Dendritic cell treated with granulocyte-macrophage colony-stimulating factor and Interleukin-4, amounts not matched to agents 40 ng/mL and 50 ng/mL, for 4 days (primary cell): Measurements from ENCODE around the gene ZC3HAV1.

ENCODE experiments used
- H3K27ac Mint-ChIP-seq: one replicate; pipeline ENCODE4 v1.8.0; 2022; ENCODE audit warnings: mild to moderate bottlenecking, mixed read lengths
- H3K27me3 Mint-ChIP-seq: one replicate; pipeline ENCODE4 v1.8.0; 2022; ENCODE audit warnings: mild to moderate bottlenecking, mixed read lengths
- H3K36me3 Mint-ChIP-seq: one replicate; pipeline ENCODE4 v1.8.0; 2022; ENCODE audit warnings: low read depth, mixed read lengths
- H3K4me1 Mint-ChIP-seq: one replicate; pipeline ENCODE4 v1.8.0; 2022; ENCODE audit warnings: low read depth, mixed read lengths
- H3K4me3 Mint-ChIP-seq: one replicate; pipeline ENCODE4 v1.8.0; 2022; ENCODE audit warnings: mild to moderate bottlenecking, moderate library complexity, mixed read lengths
- H3K9me3 Mint-ChIP-seq: one replicate; pipeline ENCODE4 v1.8.0; 2022; ENCODE audit warnings: mixed read lengths
- intact Hi-C: fragments of 100-400 bp; cut with micrococcal nuclease; formaldehyde crosslinking; loops from one replicate; pipeline ENCODE4 v1.15.0; 2022

Gene ZC3HAV1

DNA sequence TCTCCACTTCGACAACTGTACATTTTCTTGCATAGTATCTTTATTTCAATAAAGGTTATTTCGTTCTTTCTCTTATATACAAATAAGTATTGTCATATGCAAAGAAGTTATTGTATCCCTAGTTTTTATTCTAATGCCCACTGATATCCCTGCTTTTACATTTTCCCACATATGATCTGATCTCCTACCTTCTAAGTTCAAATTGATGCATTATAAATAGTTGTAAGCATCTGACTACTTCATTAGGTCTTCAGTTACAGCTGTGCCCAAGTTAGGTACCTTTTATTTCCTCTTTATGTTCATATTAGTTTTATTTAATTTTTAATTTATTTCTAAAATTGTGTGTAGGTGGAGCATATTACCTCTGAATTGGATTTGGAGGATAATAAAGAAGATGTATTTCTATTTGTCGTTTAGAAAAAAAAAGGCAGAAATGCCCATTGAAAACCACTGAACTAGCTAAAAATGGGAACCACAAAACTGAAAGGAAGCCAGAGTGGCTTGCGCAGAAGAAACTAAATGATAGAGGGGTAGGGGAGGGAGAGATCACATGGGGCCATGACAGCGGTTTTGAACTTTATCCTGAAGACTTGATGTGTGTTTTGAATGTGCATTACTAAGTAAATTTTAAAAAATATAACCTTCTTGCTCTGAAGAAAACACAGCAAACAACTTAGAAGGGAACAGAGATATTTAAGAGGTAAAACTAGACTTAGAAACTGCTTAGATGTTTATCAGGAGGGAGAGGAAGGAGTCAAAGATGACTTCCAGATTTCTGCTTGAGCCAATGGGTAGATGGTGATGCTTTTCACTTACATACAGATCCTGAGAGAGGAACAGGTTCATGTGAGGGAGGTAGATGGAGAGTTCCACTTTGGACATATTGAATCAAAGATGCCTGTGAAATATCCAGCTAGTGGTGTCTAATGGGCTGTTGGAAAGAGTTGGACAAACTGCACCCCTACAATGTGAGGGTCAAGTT, 64.4 kb downstream of the ZC3HAV1 start:
- peak overlapping the region; percentile 17 for H3K4me3 Mint-ChIP-seq
- peak overlapping the region; percentile 75 for H3K27ac Mint-ChIP-seq
- H3K9me3 Mint-ChIP-seq, result no peaks in the 10 kb centered on the region
- peaks cover 75% of the 10 kb centered on the region for H3K36me3 Mint-ChIP-seq
- H3K4me1 Mint-ChIP-seq, result peaks cover 36% of the 10 kb centered on the region
- H3K27me3 Mint-ChIP-seq, result no peaks in the 10 kb centered on the region
- intact Hi-C loops, result no loop called here

DNA sequence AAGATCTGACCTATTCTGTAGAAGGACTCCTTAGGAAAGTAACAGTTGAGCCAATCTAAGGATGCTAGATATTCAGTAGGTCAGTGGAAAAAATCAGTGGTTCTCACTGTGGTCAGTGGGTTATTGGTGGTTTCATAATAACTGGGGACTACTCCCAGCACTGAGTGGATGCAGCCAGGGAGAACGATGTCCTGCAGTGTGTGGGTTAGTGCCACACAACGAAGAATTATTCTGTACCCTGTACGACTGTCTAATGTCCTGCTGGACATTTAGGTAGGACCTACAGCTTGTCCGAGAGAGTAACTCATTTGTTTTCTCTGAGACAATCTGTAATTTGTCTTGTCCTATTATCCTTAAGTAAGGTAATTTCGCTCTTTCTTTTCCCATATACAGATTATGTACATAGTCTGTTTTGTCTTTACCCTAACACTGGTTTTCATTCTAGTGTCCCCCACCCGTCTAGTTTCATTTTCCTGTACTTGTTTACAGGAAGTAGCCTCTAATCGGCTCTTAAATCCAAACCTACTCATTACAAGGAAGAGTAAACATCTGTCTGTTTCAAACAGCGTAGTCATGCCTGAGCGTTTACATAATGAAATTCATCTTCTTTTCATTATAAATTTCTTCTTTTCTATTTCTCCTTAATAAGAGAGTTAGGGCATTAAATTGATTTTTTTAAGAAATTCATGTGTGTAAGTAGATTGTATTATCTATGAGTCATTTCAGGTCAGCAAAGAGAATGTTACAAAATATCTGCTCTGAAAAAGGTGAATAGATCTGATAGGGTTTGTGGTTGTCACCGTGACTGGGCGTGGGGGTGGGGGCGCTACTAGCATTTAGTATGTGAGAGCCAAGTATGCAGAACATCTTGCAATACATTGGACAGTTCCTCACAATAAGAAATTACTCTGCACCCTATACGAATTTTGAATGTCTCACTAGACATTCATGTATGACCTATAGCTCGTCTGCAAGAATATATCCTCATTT, 65.4 kb downstream of the ZC3HAV1 start:
- H3K27ac Mint-ChIP-seq, result no peak overlapping the region
- peaks cover 36% of the 10 kb centered on the region for H3K4me1 Mint-ChIP-seq
- no peak overlapping the region for H3K4me3 Mint-ChIP-seq
- H3K27me3 Mint-ChIP-seq, result peaks cover 3% of the 10 kb centered on the region
- no peaks in the 10 kb centered on the region for H3K9me3 Mint-ChIP-seq
- peaks cover 65% of the 10 kb centered on the region for H3K36me3 Mint-ChIP-seq
- intact Hi-C loops, result no loop called here

DNA sequence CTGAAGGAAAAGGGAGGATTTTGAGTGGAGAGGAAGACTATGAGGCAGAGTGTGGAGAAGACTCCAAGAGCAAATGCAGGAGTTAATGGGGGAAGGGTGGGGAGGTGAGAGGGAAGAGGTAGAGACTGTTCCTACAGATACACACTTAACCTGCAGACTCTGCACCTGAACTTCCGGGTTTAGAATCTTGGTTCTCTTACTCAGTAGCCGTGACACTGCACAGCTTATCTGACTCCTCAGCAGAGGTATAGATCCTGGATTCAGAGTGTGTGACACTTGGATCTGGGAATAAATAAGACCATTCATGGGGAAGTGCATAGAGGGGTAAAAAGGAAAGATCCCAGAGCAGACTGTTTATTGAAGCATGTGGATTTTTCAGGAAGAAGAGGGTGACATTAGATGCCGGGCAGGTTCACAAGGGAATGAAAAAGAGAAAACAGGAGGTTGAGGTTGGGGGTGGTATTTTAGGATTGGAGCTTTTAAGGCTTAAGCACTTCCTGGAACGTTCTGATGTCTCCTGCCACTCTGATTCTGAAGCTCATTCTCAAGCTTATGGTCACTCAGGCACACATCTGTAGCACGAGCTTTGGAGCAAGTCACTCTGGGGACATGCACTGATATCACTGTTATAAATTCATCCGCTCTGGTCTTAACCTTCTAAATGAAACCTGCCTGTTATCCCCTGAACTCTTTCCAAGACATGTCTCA, 68.0 kb downstream of the ZC3HAV1 start:
- H3K36me3 Mint-ChIP-seq, result peaks cover 40% of the 10 kb centered on the region
- no peak overlapping the region for H3K4me3 Mint-ChIP-seq
- H3K27me3 Mint-ChIP-seq, result peaks cover 10% of the 10 kb centered on the region
- H3K4me1 Mint-ChIP-seq, result peaks cover 45% of the 10 kb centered on the region
- intact Hi-C loops, result no loop called here
- H3K27ac Mint-ChIP-seq, result no peak overlapping the region
- H3K9me3 Mint-ChIP-seq, result no peaks in the 10 kb centered on the region

DNA sequence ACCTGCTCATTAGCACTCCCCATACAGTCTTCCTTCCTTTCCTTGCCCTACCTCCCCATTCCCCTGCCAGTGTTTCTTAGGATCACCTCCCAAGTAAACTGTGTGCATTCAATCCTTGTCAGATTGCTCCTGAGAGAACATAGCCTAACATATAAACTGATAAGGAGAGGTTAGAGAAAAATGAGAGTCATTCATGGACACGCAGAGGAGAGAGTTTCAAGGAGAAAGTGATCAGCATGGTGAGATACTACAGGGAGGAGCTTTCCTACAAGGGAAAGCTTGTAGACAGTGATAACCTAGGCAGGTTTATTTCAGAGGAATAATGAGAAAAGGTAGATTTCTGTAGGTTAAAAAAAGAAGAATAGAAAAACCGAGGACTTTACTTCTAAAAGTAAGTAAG, 70.8 kb downstream of the ZC3HAV1 start:
- no peak overlapping the region for H3K4me3 Mint-ChIP-seq
- H3K9me3 Mint-ChIP-seq, result no peaks in the 10 kb centered on the region
- H3K4me1 Mint-ChIP-seq, result peaks cover 40% of the 10 kb centered on the region
- H3K27ac Mint-ChIP-seq, result no peak overlapping the region
- intact Hi-C loops, result no loop called here
- H3K27me3 Mint-ChIP-seq, result peaks cover 18% of the 10 kb centered on the region
- peaks cover 18% of the 10 kb centered on the region for H3K36me3 Mint-ChIP-seq

DNA sequence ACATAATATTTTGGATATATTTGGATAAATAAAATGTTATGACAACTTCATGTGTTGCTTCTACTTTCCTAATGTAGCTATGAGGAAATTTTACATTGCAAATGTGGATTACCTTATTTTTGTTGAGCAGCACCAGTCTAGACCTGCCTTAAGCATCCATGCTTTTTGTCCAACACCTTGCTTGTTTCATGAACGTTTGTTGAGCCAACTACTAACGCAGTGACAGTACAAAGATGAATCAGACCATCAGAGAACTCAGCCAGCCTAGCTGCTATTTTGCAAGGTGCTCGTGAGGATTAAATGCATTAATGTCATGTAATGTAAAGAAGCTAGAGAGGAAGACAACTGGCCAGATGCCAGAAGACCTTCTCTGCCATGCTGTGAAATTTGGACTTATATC, 72.6 kb downstream of the ZC3HAV1 start:
- Mint-ChIP-seq H3K9me3 (no peaks in the 10 kb centered on the region), H3K27me3 (peaks cover 18% of the 10 kb centered on the region), H3K36me3 (peaks cover 24% of the 10 kb centered on the region), H3K27ac (no peak overlapping the region), H3K4me1 (peaks cover 40% of the 10 kb centered on the region), H3K4me3 (no peak overlapping the region)
- intact Hi-C loops, result no loop called here

DNA sequence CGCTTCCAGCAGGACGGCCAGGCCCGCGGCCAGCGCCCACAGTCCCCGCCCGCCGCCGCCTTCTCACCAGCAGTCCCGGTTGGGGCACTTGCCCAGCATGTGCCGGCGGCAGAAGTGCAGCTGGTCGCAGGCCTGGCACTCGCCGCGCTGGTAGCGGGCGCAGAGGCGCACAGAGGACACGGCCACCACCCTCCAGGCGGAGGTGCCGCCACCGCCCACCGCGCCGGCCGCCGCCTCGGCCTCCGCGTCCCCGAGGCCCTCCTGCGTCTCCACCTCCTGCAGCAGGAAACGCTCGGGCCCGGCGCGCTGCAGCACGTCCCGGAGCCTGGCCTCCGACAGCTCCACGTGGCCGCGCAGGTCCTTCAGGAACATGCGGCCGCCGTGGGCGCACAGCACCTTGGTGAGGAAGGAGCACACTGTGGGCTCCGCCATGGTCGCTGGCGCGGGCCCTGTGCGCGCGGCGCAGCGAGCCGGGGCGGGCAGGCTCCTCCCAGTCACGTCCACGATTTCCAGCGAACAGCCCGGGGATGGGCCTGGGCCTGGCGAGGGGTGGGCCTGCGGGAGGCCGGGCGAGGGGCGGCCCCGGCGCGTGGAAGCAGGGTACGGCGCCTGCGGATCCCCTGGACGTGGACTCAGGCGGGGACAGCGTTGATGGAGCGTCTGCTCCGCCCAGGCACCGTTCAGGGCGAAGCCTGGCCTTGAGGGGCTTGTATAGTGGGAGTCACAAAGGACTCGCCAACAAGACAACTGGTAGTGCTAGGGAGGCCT, 73.8 kb downstream of the ZC3HAV1 start, which contains the start of gene ZC3HAV1L:
TSS of gene ZC3HAV1L (minus strand) at position 457 of the 768 bp plus-strand sequence. CDS start at position 432, 25 bp downstream.
- H3K4me3 Mint-ChIP-seq, result peak within 1 kb of the TSS; percentile 81
- intact Hi-C loops, result no loop called here
- H3K27ac Mint-ChIP-seq, result peak within 1 kb of the TSS; percentile 75
- H3K27me3 Mint-ChIP-seq, result peaks cover 18% of the 10 kb centered on the region
- H3K4me1 Mint-ChIP-seq, result peaks cover 33% of the 10 kb centered on the region
- H3K36me3 Mint-ChIP-seq, result peaks cover 34% of the 10 kb centered on the region
- no peaks in the 10 kb centered on the region for H3K9me3 Mint-ChIP-seq

DNA sequence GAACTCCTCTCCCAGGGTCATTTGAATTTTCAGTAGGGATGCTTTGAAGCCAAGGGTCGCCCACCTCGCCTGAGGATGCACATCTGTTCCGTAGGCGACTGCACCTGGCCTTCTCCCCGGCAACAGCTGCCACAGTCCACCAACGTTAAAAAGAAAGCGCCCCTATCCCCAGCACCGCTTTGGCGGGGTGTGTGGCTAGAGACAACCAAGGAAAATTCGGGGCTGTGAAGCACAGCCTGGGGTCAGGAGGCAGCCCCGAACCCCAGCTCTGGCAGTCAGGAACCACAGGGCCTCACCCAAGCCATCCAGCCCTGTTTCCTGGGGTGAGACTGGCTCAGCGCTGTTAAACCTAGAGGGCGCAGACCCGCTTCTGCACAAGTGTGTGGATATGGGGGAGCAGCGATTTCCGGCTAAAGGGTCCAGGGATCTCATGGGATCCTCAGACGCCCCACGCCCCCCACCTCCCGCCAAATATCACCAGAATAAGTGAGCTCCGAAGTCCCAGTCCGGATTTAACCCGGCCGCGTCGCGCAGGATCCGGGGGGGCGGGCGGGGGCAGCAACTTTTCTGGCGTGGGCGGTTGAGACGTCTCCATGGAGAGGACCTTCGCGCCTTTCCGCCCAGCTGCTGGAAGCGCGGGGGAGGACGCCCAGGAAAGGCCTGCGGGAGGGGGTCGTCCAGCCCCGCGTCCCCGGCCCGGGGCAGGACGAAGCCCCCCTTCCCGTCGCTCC, 74.5 kb downstream of the ZC3HAV1 start:
- peaks cover 42% of the 10 kb centered on the region for H3K36me3 Mint-ChIP-seq
- H3K27me3 Mint-ChIP-seq, result peaks cover 18% of the 10 kb centered on the region
- H3K4me3 Mint-ChIP-seq, result peak overlapping the region; percentile 81
- no peaks in the 10 kb centered on the region for H3K9me3 Mint-ChIP-seq
- intact Hi-C loops, result no loop called here
- H3K27ac Mint-ChIP-seq, result no peak overlapping the region
- peaks cover 33% of the 10 kb centered on the region for H3K4me1 Mint-ChIP-seq

DNA sequence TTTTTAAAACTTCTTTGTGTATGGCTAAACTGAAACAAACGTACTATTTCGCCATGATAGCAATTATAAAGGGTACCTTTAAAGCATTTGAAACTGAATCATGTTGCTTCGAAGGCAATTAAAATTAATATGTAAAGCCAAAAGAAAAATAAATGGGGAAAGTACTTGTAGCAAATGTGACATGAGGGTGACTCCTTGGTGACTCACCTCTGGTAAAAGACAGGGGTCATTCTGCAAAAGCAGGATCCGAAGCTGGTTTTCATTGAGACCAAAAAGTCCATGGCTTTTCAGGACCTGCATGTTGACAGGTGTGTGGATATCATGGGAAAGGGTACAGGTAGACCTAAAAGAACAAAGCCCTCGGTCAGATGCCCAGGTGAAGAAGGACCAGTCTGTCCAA, 75.2 kb downstream of the ZC3HAV1 start:
- intact Hi-C loops, result no loop called here
- Mint-ChIP-seq H3K27ac (no peak overlapping the region), H3K4me3 (no peak overlapping the region), H3K36me3 (peaks cover 49% of the 10 kb centered on the region), H3K27me3 (peaks cover 15% of the 10 kb centered on the region), H3K4me1 (peaks cover 33% of the 10 kb centered on the region), H3K9me3 (no peaks in the 10 kb centered on the region)

DNA sequence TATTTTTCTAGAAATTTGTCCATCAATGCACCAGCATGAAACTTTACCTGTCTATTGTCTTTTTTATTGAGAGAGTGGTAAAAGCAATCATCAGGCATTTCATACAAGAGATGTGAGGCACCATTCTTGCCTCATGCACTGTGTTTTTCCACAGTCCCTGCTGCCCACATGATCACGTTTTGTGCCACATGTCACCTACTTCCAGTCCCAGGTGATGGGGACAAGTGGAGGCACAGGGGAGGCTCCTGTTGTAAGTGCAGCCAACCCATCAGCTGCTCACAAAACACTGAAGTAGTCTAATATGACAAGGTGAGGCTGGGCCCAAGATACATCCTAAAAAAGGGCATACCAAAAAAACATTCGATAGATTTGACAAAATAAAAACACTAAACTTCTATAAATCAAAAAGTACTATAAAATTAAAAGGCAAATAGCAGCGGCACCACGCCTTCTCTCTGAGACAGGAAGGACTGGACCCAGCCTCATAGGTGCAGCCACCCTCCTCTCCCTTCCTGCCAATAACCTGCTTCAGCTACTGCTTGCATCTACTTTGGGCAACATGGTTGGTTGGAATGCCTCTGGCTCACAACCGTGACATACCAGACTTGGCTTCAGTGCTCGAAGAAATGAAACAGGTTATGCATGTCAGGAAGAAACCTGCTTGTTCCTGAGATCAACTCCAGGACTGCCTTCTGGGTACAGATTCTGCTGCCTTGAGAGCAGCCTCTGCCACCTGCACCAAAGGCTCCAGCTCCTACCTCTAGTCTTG, 76.0 kb downstream of the ZC3HAV1 start:
- Mint-ChIP-seq H3K9me3 (no peaks in the 10 kb centered on the region), H3K4me3 (no peak overlapping the region), H3K27me3 (peaks cover 14% of the 10 kb centered on the region), H3K27ac (no peak overlapping the region), H3K36me3 (peaks cover 57% of the 10 kb centered on the region), H3K4me1 (peaks cover 32% of the 10 kb centered on the region)
- intact Hi-C loops, result no loop called here

DNA sequence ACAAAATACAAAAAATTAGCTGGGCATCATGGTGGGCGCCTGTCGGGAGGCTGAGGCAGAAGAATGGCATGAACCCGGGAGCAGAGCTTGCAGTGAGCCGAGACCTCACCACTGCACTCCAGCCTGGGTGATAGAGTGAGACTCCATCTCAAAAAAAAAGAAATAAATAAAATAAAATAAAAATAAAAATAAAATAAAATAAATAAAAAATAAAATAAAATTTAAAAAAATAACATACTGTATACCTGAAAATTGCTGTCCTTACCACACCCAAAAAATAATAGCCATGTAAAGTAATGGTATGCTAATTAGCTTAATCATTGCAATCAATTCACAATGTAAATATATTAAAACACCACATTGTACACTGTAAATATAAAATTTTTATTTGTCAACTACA, 77.0 kb downstream of the ZC3HAV1 start:
- Mint-ChIP-seq H3K4me3 (no peak overlapping the region), H3K9me3 (no peaks in the 10 kb centered on the region), H3K36me3 (peaks cover 66% of the 10 kb centered on the region), H3K4me1 (peaks cover 21% of the 10 kb centered on the region), H3K27me3 (peaks cover 8% of the 10 kb centered on the region), H3K27ac (no peak overlapping the region)
- intact Hi-C loops, result no loop called here

DNA sequence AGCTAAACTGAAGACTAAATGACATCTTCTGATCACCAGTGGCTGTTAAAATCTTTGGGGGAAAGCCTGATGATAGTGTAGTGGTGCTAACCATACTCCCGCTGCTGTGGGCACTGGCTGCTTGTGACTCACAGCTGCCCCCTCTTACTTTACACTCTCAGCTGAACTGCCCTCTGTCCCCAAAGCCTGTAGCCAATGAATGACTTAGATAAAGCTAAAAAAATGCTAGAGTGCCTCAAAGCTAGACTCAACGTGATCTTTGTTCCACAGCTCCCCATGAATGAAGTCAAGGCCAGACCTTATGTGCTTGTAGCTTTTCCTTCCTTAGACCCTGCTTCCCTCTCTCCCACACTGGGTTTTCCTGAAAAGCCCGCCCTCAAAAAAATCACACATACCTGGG, 80.2 kb downstream of the ZC3HAV1 start:
- no peak overlapping the region for H3K27ac Mint-ChIP-seq
- H3K9me3 Mint-ChIP-seq, result no peaks in the 10 kb centered on the region
- H3K4me3 Mint-ChIP-seq, result no peak overlapping the region
- intact Hi-C loops, result no loop called here
- H3K27me3 Mint-ChIP-seq, result no peaks in the 10 kb centered on the region
- H3K36me3 Mint-ChIP-seq, result peaks cover 94% of the 10 kb centered on the region
- peaks cover 6% of the 10 kb centered on the region for H3K4me1 Mint-ChIP-seq

DNA sequence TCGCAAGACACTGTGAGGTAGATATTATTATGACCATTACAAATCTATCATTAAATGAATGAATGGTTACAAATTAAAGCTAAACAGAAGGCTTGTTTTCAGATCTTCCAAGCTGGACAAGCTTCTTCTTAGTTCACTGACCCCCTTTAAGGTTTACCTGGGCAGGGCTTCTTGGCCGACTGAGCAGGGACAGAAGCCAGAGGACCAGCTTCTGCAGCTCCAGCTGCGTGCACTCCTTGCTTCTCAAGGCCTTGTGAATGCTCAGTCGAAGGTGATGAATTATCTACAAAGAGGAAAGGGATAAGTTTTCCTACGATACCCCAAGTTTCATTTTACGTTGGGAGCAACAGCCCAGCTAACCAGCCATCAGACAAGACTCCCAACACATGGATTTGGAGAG, 83.0 kb downstream of the ZC3HAV1 start:
- H3K4me1 Mint-ChIP-seq, result peaks cover 6% of the 10 kb centered on the region
- H3K27me3 Mint-ChIP-seq, result no peaks in the 10 kb centered on the region
- intact Hi-C loops, result no loop called here
- peaks cover 88% of the 10 kb centered on the region for H3K36me3 Mint-ChIP-seq
- H3K9me3 Mint-ChIP-seq, result no peaks in the 10 kb centered on the region
- H3K4me3 Mint-ChIP-seq, result no peak overlapping the region
- H3K27ac Mint-ChIP-seq, result no peak overlapping the region
